ENCODE data around the gene CLDN6.

DNA sequence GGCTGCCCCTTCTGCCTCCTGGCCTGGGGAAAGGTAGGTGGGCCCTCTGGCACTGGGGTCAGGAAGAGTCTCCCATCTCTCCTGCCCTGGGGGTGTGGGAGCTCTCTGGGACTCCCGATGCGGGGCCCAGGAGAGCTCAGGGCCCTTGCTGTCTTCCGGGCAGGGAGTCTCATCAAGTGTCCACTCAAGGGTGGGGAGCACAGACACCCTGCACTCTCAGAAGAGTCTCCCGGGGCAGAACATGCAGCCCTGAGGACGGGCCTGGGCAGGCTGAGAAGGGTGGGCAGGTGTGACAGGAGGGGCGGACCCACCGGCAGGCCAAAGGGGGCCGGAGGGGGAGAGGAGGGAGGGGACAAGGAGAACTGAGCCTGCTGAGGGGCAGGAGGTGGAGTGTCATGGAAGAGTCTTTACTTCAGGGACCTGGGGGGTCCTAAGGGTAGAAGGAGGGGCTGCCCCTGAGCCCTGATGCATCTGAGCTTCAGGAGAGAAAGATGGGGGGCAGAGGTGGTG lies 29.3 kb downstream of the CLDN6 start:
- TF ChIP-seq FOXM1 (CRISPR knock-in tag; IDR thresholded peaks at IDR 0.05) (no peak), XRCC5 (optimal IDR thresholded peaks at IDR 0.05; ENCODE audit: low read length) (no peak), ARID3A (IDR thresholded peaks at IDR 0.05; ENCODE audit: low read depth, low read length) (no peak), HOMEZ (CRISPR knock-in tag; IDR thresholded peaks at IDR 0.05; ENCODE audit: low read depth) (no peak), PCBP2 (optimal IDR thresholded peaks at IDR 0.05; ENCODE audit: low read depth, low read length, poor library complexity, severe bottlenecking) (no peak), YEATS4 (CRISPR knock-in tag; IDR thresholded peaks at IDR 0.05; ENCODE audit: borderline replicate concordance) (no peak), NFE2L2 (IDR thresholded peaks at IDR 0.05; ENCODE audit: low read length) (no peak), SP1 (IDR thresholded peaks at IDR 0.05) (no peak), SP1 (CRISPR knock-in tag; IDR thresholded peaks at IDR 0.05) (no peak), KLF16 (CRISPR knock-in tag; IDR thresholded peaks at IDR 0.05) (no peak), ZKSCAN1 (IDR thresholded peaks at IDR 0.05; ENCODE audit: low read length) (no peak), FOXA1 (IDR thresholded peaks at IDR 0.05) (no peak), FOXA1 (CRISPR knock-in tag; IDR thresholded peaks at IDR 0.05) (no peak)
